Globus pallidus (tissue), 1 donor: ENCODE results near the gene GMPS.
"Not testable (repeated sequence)": the region's sequence is repeated elsewhere in the genome, so short reads cannot be mapped to it uniquely, and the experiment has no call there.

Experiments
- DNase-seq: peaks from one replicate; pipeline ENCODE4 v3.0.0-alpha.2; 2015; ENCODE audit warnings: low spot score

Gene GMPS

GRCh38 chr3:155941354-155941753 lies 70.9 kb downstream of the GMPS start:
- no peak for DNase-seq

- no peak for DNase-seq
These were observed 73.6 kb downstream of the GMPS start for GRCh38 chr3:155944081-155944480.

DNA sequence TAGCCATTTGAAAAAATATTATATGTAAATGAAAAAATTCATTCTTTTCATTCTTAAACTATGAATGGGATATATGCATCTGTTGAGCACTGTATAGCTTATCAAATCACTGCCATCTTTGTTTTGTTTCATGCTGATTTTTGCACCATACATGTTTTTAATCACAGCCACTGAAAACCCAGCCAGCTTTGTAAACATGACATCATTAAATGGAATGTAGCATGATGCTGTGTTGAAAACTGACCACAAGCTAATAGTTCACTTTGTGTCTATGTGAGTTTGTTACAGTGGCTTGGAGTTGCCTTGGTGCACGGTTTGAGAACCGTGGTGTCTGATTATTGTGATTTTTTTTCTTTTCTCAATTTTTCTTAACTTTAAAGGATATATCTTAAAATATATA lies 75.7 kb downstream of the GMPS start:
- no peak for DNase-seq

DNA sequence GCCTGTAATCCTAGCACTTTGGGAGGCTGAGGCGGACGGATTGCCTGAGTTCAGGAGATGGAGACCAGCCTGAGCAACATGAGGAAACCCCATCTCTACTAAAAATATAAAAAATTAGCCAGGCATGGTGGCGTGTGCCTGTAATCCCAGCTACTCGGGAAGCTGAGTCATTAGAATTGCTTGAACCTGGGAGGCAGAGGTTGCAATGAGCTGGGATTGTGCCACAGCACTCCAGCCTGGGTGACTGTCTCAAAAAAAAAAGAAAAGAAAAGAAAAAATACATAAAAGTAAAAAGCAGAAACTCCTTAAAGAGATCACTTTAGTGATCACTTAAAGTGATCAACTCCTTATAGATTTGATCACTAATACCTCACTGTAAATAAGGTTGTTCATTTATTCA lies 78.0 kb downstream of the GMPS start:
- DNase-seq = no peak

- no peak for DNase-seq
These were observed 79.2 kb downstream of the GMPS start for GRCh38 chr3:155949453-155950217.

DNA sequence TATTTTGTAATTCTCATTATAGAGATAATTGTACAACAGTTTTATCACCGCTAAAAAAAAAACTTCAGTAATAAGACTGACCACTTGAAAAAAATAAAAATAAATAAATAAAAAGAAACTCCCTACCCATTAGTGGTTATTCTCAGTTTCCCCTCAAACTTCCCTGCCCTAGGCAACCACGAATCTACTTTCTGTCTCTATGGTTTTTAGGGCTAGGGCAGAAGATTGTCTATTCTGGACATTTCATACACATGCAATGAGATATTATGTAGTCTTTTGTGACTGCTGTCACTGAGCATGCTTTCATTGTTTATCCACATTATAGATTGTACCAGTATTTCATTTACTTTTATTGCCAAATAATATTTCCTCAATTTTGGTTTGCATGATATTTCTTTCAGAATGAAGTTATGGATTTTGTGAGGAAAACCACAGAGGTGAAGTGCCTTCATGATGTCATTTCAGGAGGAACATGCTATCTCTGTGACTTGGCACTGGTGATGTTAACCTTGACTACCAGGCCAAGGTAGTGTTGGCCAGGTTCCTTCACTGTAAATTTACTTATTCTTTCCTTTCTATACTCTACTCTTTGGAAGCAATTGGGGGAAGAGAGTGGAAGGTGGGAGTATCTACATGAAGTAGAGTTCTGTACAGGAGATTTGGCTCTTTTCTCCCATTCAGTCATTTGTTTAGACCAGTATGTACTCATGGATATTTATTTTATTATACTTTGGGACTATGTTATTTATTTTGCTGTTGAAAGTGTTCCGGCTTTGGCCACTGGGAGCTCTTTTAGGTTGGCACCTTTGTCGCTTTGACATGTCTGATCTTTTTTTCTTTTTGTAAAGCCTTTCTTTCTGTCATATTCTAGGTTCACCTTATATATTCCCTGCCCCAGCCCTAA lies 86.3 kb downstream of the GMPS start:
- DNase-seq = no peak

- DNase-seq = no peak
These were observed 87.0 kb downstream of the GMPS start for GRCh38 chr3:155957412-155957880.

DNA sequence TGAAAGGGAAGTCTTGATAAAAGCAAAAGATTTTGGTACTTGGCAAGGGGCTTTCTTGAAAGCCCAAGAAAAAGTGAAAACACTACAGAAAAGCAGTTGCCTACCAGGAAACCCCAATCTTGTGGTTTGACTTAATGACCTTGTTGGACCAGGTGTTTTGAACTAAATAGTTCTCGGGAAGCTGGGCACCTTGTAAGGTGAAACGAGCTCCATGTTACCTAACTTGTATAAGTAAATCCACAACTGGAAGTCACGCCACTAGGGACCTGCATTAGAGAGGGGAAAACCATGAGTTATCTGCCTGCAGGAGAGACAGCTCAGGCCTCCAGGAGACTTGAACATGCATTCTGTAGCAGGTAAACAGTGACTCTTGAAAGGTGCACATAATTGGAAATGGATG lies 88.2 kb downstream of the GMPS start:
- DNase-seq = no peak

- no peak for DNase-seq
These were observed 89.6 kb downstream of the GMPS start for GRCh38 chr3:155960060-155960459.

DNA sequence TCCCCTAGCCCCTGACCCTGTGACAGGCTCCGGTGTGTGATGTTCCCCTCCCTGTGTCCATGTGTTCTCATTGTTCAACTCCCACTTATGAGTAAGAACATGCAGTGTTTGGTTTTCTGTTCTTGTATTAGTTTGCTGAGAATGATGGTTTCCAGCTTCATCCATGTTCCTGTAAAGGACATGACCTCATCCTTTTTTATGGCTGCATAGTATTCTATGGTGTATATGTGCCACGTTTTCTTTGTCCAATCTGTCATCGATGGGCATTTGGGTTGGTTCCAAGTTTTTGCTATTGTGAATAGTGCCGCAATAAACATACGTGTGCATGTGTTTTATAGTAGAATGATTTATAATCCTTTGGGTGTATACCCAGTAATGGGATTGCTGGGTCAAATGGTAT lies 90.6 kb downstream of the GMPS start:
- not testable (repeated sequence) for DNase-seq

DNA sequence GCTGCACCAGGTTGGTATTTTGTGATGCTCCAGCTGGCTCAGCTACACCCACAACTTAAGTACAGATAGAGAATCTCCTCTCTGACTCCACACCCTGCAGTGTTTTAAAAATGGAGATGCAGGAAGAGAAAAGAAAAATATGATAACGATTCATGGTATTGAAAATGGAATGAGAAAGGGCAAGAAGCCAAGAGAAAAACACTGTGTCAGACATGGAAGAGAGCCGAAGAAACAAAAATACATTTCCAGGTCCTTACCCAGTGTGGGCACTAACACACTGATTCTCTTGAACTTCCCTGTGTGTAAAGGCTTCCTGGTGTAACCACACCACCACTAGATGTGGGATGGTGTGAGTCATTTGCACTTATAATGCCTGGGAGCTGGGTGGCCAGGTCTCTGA lies 93.1 kb downstream of the GMPS start:
- DNase-seq = no peak

- no peak for DNase-seq
These were observed 99.9 kb downstream of the GMPS start for GRCh38 chr3:155970398-155970797.

GRCh38 chr3:155972885-155973584 lies 102.6 kb downstream of the GMPS start:
- DNase-seq = no peak

- no peak for DNase-seq
These were observed 107.9 kb downstream of the GMPS start for GRCh38 chr3:155978324-155978723.

- DNase-seq = no peak
These were observed 109.3 kb downstream of the GMPS start for GRCh38 chr3:155979746-155980145.

- DNase-seq = no peak
These were observed 111.2 kb downstream of the GMPS start for GRCh38 chr3:155981669-155982068.

GRCh38 chr3:155983834-155984474 lies 113.5 kb downstream of the GMPS start:
- DNase-seq = no peak

- no peak for DNase-seq
These were observed 114.5 kb downstream of the GMPS start for GRCh38 chr3:155984791-155985417.

DNA sequence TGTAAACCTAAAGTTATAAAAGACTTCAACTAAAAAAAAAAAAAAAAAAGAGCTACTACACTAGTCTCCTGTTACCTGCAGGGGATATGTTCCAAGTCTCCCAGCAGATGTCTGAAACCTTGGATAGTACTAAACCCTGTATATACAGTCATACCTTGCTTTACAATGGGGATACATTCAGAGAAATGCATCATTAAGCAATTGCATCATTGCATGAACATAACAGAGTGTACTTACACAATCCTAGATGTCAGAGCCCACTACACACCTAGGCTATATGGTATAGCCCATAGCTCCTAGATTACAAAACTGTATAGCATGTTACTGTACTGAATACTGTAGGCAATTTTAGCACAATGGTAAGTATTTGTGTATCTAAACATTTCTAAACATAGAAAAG lies 119.1 kb downstream of the GMPS start:
- DNase-seq = no peak

- no peak for DNase-seq
These were observed 120.8 kb downstream of the GMPS start for GRCh38 chr3:155991212-155991611.

DNA sequence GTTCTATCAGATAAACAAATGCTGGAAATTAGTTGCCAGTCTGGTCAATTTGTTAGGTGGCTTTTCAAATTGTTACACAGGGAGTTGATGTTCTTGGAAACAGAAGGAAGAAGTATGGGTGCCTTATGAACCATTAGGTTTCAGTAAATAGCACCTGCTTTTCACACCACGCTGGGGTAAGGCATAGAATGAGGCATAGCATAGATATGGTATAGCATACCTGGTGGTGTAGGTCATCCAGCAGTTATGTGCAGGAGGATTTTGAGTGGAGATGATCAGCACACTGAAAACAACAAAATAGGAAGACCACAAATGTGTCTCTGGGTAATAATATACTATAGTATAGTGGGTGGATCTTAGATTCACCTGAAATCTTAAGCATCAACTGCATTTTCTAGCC lies 121.4 kb downstream of the GMPS start:
- no peak for DNase-seq
